SK-N-SH (cell line): ENCODE results near the gene EVPL. TPM values are rescaled to one million over a fixed set of nuclear protein-coding genes. Genes with fewer than 3 reads are reported as not detected.

ENCODE experiments used
- CTCF ChIA-PET: fragments of 300-600, 350-600 bp; formaldehyde crosslinking; extraction: SDS; loops from one replicate; lab custom pipeline; 2021; lab: Yijun Ruan, JAX
- POLR2A ChIA-PET: fragments of 350-600 bp; sonication (Branson Sonifier 250); formaldehyde crosslinking; extraction: SDS; loops from one replicate; lab custom pipeline; 2020; ENCODE audit warnings: antibody characterized with exemption, inconsistent platforms; lab: Yijun Ruan, JAX
- DNase-seq: peaks from one replicate; pipeline ENCODE4 v3.0.0; 2012
- H2AFZ ChIP-seq: fragments of 200-600 bp; sonication (generic); 2 replicates; pipeline ENCODE4 v1.8.1; 2016; ENCODE audit warnings: antibody characterized with exemption, mild to moderate bottlenecking, low read depth
- H3F3A ChIP-seq: fragments of 200-600 bp; sonication (generic); replicated peaks from 2 replicates; pipeline ENCODE3; 2016; ENCODE audit warnings: antibody characterized with exemption, mild to moderate bottlenecking; ENCODE audit not compliant: insufficient read depth
- H3K27ac ChIP-seq, 2 experiments: fragments of 200-500 bp in 1 of 2; fragments of 200-600 bp in 1 of 2; sonication (Bioruptor generic) in 1 of 2; sonication (generic), shearing (Covaris generic) in 1 of 2; 2 replicates each; pipeline versions ENCODE4 v1.5.1 to v1.6.1; 2014 to 2016; ENCODE audit warnings: low read depth in 2 of 2, inconsistent platforms in 1 of 2, low read length in 1 of 2, mild to moderate bottlenecking in 1 of 2, mixed read lengths in 1 of 2
- H3K27me3 ChIP-seq: fragments of 200-600 bp; sonication (generic), shearing (Covaris generic); 2 replicates; pipeline ENCODE4 v1.6.1; 2016; ENCODE audit warnings: mixed run types; ENCODE audit not compliant: insufficient read depth
- H3K36me3 ChIP-seq, 2 experiments: fragments of 200-500 bp in 1 of 2; fragments of 200-600 bp in 1 of 2; sonication (Bioruptor generic) in 1 of 2; sonication (generic) in 1 of 2; replicated peaks in 1 of 2; 2 replicates each; pipeline versions ENCODE3 to v1.5.1; 2014 to 2016; ENCODE audit warnings: low read length in 1 of 2, mild to moderate bottlenecking in 1 of 2; ENCODE audit not compliant: insufficient read depth in 2 of 2, control insufficient read depth in 1 of 2
- H3K4me1 ChIP-seq, 2 experiments: fragments of 200-500 bp in 1 of 2; fragments of 200-600 bp in 1 of 2; sonication (Bioruptor generic) in 1 of 2; sonication (generic), shearing (Covaris generic) in 1 of 2; 2 replicates each; pipeline versions ENCODE4 v1.5.1 to v1.6.1; 2014 to 2016; ENCODE audit warnings: low read depth in 1 of 2, low read length in 1 of 2, mixed run types in 1 of 2; ENCODE audit not compliant: insufficient read depth in 2 of 2, control insufficient read depth in 1 of 2
- H3K4me2 ChIP-seq: fragments of 200-600 bp; sonication (generic), shearing (Covaris generic); 2 replicates; pipeline ENCODE4 v1.6.1; 2017; ENCODE audit warnings: mixed run types
- H3K4me3 ChIP-seq, 2 experiments: fragments of 200-500 bp in 1 of 2; fragments of 200-600 bp in 1 of 2; sonication (Bioruptor generic) in 1 of 2; sonication (generic), shearing (Covaris generic) in 1 of 2; 2 replicates each; pipeline versions ENCODE4 v1.5.1 to v1.8.1; 2014 to 2016; ENCODE audit warnings: low read depth in 2 of 2, inconsistent platforms in 1 of 2, low read length in 1 of 2, mild to moderate bottlenecking in 1 of 2, mixed read lengths in 1 of 2, moderate library complexity in 1 of 2
- H3K79me2 ChIP-seq: fragments of 200-600 bp; sonication (generic); 2 replicates; pipeline ENCODE4 v1.8.1; 2017; ENCODE audit warnings: mild to moderate bottlenecking; ENCODE audit not compliant: insufficient read depth
- H3K9ac ChIP-seq: fragments of 200-600 bp; sonication (generic); 2 replicates; pipeline ENCODE4 v1.6.1; 2017; ENCODE audit warnings: mixed run types
- H3K9me2 ChIP-seq: fragments of 200-600 bp; sonication (generic); 2 replicates; pipeline ENCODE4 v1.6.1; 2017; ENCODE audit warnings: mixed run types
- H3K9me3 ChIP-seq: fragments of 200-600 bp; sonication (generic); 2 replicates; pipeline ENCODE4 v1.6.1; 2017; ENCODE audit warnings: mixed run types, mild to moderate bottlenecking, moderate library complexity
- H4K20me1 ChIP-seq: fragments of 200-600 bp; sonication (generic); 2 replicates; pipeline ENCODE4 v1.6.1; 2017; ENCODE audit warnings: mild to moderate bottlenecking, mixed run types; ENCODE audit not compliant: insufficient read depth
- CHD2 ChIP-seq: fragments of 150-350 bp; IDR thresholded peaks from 2 replicates; pipeline ENCODE4 v1.6.1; 2018; ENCODE audit warnings: low read length; ENCODE audit not compliant: partially characterized antibody
- CTCF ChIP-seq: fragments of 200-600 bp; sonication (generic); IDR thresholded peaks from 2 replicates; pipeline ENCODE4 v1.6.1; 2017; ENCODE audit warnings: antibody characterized with exemption, mild to moderate bottlenecking, moderate library complexity
- EZH2phosphoT487 ChIP-seq: fragments of 200-600 bp; sonication (generic); IDR thresholded peaks from 2 replicates; pipeline ENCODE4 v1.6.1; 2017; ENCODE audit warnings: low read depth, mixed run types, mild to moderate bottlenecking, antibody characterized with exemption, moderate library complexity, borderline replicate concordance
- FOSL2 ChIP-seq: IDR thresholded peaks from 2 replicates; pipeline ENCODE4 v1.4.0; 2012; ENCODE audit warnings: low read depth, mild to moderate bottlenecking, moderate library complexity, borderline replicate concordance
- FOXJ3 ChIP-seq: sonication (generic); formaldehyde crosslinking; IDR thresholded peaks from 2 replicates; pipeline ENCODE4 v1.5.1; 2020; ENCODE audit warnings: mild to moderate bottlenecking, missing genetic modification reagents
- IRF3 ChIP-seq: fragments of 150-350 bp; IDR thresholded peaks from 2 replicates; pipeline ENCODE4 v1.6.1; 2016; ENCODE audit warnings: mild to moderate bottlenecking, low read depth, low read length
- MAX ChIP-seq: IDR thresholded peaks from 2 replicates; pipeline ENCODE4 v1.4.0; 2012; ENCODE audit warnings: low read depth
- MEF2A ChIP-seq: IDR thresholded peaks from 2 replicates; pipeline ENCODE4 v1.4.0; 2012; ENCODE audit warnings: low read depth, borderline replicate concordance
- MXI1 ChIP-seq: IDR thresholded peaks from 2 replicates; pipeline ENCODE4 v1.6.1; 2012; ENCODE audit warnings: mild to moderate bottlenecking, low read depth, low read length, improper control_type of control experiment
- NFIC ChIP-seq: IDR thresholded peaks from 2 replicates; pipeline ENCODE4 v1.4.0; 2012; ENCODE audit warnings: borderline replicate concordance
- RAD21 ChIP-seq: IDR thresholded peaks from 2 replicates; pipeline ENCODE4 v1.6.1; 2012; ENCODE audit warnings: mild to moderate bottlenecking, low read length
- SMC3 ChIP-seq: IDR thresholded peaks from 2 replicates; pipeline ENCODE4 v1.6.1; 2012; ENCODE audit warnings: low read depth, low read length, improper control_type of control experiment
- TAF1 ChIP-seq: IDR thresholded peaks from 2 replicates; pipeline ENCODE4 v1.6.1; 2012; ENCODE audit warnings: low read depth, mild to moderate bottlenecking, low read length, moderate library complexity, borderline replicate concordance
- TCF12 ChIP-seq: IDR thresholded peaks from 2 replicates; pipeline ENCODE4 v1.4.0; 2012
- ZBTB33 ChIP-seq: IDR thresholded peaks from 2 replicates; pipeline ENCODE4 v1.4.0; 2012; ENCODE audit warnings: low read depth, borderline replicate concordance
- WGBS: methylation state at CpG from one replicate; pipeline ENCODE4 v1.1.6; 2017; ENCODE audit warnings: low lambda C conversion rate; 5-methylcytosine and 5-hydroxymethylcytosine counted together
- polyA plus RNA-seq, 3 experiments: library from polyadenylated mRNA; depleted of rRNA; stranded (reverse); fragments of >200 nt; gene quantifications; 2 replicates each; pipeline ENCODE4 v1.2.3, GENCODE V29; 2012

EVPL gene
- polyA plus RNA-seq, 1 of the 3 experiments (the other 2 are of a cell fraction): 0.23 TPM

- TF ChIP-seq FOSL2 (no peak), TAF1 (peak; percentile 94)
Observed at GRCh38 chr17:75978938-75979704, 48.0 kb downstream of the EVPL start, which contains the start of the genes ACOX1 and TEN1 (continued).

- H3K9ac ChIP-seq: no peak overlapping the region
- ChIA-PET CTCF (interaction anchor here (0.9 to 1.8 kb wide), 6 partner anchors 11 to 38 kb away, joined by 3 to 6 read pairs (median 3); partner anchors contain the start of genes CDK3 and FBF1), POLR2A (interaction anchor here (0.6 kb wide), 1 partner anchor 195 kb away, joined by 3 read pairs; no protein-coding TSS in a partner anchor)
- no peaks in the 10 kb centered on the region for H3K27me3 ChIP-seq
- TF ChIP-seq MEF2A (no peak), TAF1 (no peak), FOXJ3 (CRISPR knock-in tag) (no peak), CTCF (no peak), TCF12 (no peak), EZH2phosphoT487 (no peak), RAD21 (no peak), IRF3 (no peak), NFIC (no peak), MXI1 (no peak), CHD2 (no peak), ZBTB33 (no peak), MAX (no peak), SMC3 (no peak)
- peaks cover 19% of the 10 kb centered on the region for H3F3A ChIP-seq
- H3K4me3 ChIP-seq: peak overlapping the region in 1 of 2 experiments; percentile 9; a peak in 1 of 4 replicates
- H3K36me3 ChIP-seq: peaks cover 10 to 47% of the 10 kb centered on the region in 2 experiments
- no peak overlapping the region for H2AFZ ChIP-seq
- peak overlapping the region; percentile 88 for H3K4me2 ChIP-seq
- no peak for DNase-seq
- 60% methylated on average over 9 of the region's 9 CpGs for WGBS
- peaks cover 0 to 10% of the 10 kb centered on the region in 2 experiments; a peak in 3 of 4 replicates for H3K4me1 ChIP-seq
- H3K9me2 ChIP-seq: no peaks in the 10 kb centered on the region
- H3K79me2 ChIP-seq: peaks cover 83% of the 10 kb centered on the region
- H3K27ac ChIP-seq: no peak overlapping the region
- H3K9me3 ChIP-seq: no peaks in the 10 kb centered on the region
- H4K20me1 ChIP-seq: no peaks in the 10 kb centered on the region
Observed at GRCh38 chr17:75976175-75976848, 50.8 kb downstream of the EVPL start.
